Parathyroid adenoma (tissue), 2 donors: ENCODE results near the gene PYY.

Source experiments
- H2AFZ ChIP-seq: fragments of 300-600 bp; sonication (generic); one replicate; pipeline ENCODE4 v1.7.0; 2017; ENCODE audit warnings: antibody characterized with exemption, mild to moderate bottlenecking
- H3K27ac ChIP-seq: fragments of 300-600 bp; sonication (generic); one replicate; pipeline ENCODE4 v1.7.0; 2017
- H3K27me3 ChIP-seq: fragments of 300-600 bp; sonication (generic); one replicate; pipeline ENCODE4 v1.7.0; 2017; ENCODE audit warnings: low read length; ENCODE audit not compliant: control insufficient read depth, insufficient read depth
- H3K36me3 ChIP-seq: fragments of 300-600 bp; sonication (generic); one replicate; pipeline ENCODE4 v1.7.0; 2017; ENCODE audit warnings: low read length; ENCODE audit not compliant: control insufficient read depth, insufficient read depth
- H3K4me1 ChIP-seq: fragments of 300-600 bp; sonication (generic); one replicate; pipeline ENCODE4 v1.7.0; 2017; ENCODE audit warnings: control low read depth
- H3K4me2 ChIP-seq: fragments of 300-600 bp; sonication (generic); one replicate; pipeline ENCODE4 v1.7.0; 2017; ENCODE audit warnings: low read length
- H3K4me3 ChIP-seq: fragments of 300-600 bp; sonication (generic); one replicate; pipeline ENCODE4 v1.7.0; 2017; ENCODE audit warnings: low read depth, low read length
- H3K79me2 ChIP-seq: fragments of 300-600 bp; sonication (generic); one replicate; pipeline ENCODE4 v1.7.0; 2017; ENCODE audit warnings: control low read depth
- H3K9ac ChIP-seq: fragments of 300-600 bp; sonication (generic); one replicate; pipeline ENCODE4 v1.7.0; 2017; ENCODE audit warnings: mild to moderate bottlenecking
- H3K9me3 ChIP-seq: fragments of 300-600 bp; sonication (generic); one replicate; pipeline ENCODE4 v1.7.0; 2017; ENCODE audit warnings: low read length; ENCODE audit not compliant: control insufficient read depth
- CTCF ChIP-seq: fragments of 300-600 bp; sonication (generic); IDR thresholded peaks from one replicate; pipeline ENCODE4 v1.7.0; 2017; ENCODE audit warnings: antibody characterized with exemption, mild to moderate bottlenecking
- donor health status: primary hyperparathyroidism.

The PYY gene

GRCh38 chr17:43982171-43982570 is 28.4 kb upstream of the PYY start:
- Histone ChIP-seq H3K9me3 (no peaks in the 10 kb centered on the region), H3K4me2 (no peak overlapping the region), H3K4me1 (peaks cover 41% of the 10 kb centered on the region), H3K27me3 (no peaks in the 10 kb centered on the region), H2AFZ (peak overlapping the region; percentile 45), H3K27ac (peak overlapping the region; percentile 87), H3K4me3 (no peak overlapping the region), H3K79me2 (no peaks in the 10 kb centered on the region), H3K36me3 (no peaks in the 10 kb centered on the region), H3K9ac (no peak overlapping the region)
- TF ChIP-seq CTCF: no peak

GRCh38 chr17:43979671-43980070 is 25.9 kb upstream of the PYY start:
- Histone ChIP-seq H3K36me3 (no peaks in the 10 kb centered on the region), H3K27ac (no peak overlapping the region), H3K9me3 (no peaks in the 10 kb centered on the region), H3K4me3 (no peak overlapping the region), H3K79me2 (no peaks in the 10 kb centered on the region), H2AFZ (no peak overlapping the region), H3K9ac (no peak overlapping the region), H3K27me3 (no peaks in the 10 kb centered on the region), H3K4me1 (peaks cover 29% of the 10 kb centered on the region), H3K4me2 (no peak overlapping the region)
- TF ChIP-seq CTCF: no peak

- H3K27ac ChIP-seq: no peak overlapping the region
- no peaks in the 10 kb centered on the region for H3K36me3 ChIP-seq
- H3K4me2 ChIP-seq: no peak overlapping the region
- H3K4me1 ChIP-seq: peaks cover 22% of the 10 kb centered on the region
- no peaks in the 10 kb centered on the region for H3K79me2 ChIP-seq
- no peak overlapping the region for H3K4me3 ChIP-seq
- no peak overlapping the region for H2AFZ ChIP-seq
- no peak overlapping the region for H3K9ac ChIP-seq
- no peaks in the 10 kb centered on the region for H3K27me3 ChIP-seq
- TF ChIP-seq CTCF: no peak
- H3K9me3 ChIP-seq: no peaks in the 10 kb centered on the region
Observed at GRCh38 chr17:43979011-43979410, 25.3 kb upstream of the PYY start.

- H3K4me2 ChIP-seq: no peak overlapping the region
- no peaks in the 10 kb centered on the region for H3K9me3 ChIP-seq
- H3K4me1 ChIP-seq: peaks cover 13% of the 10 kb centered on the region
- no peak for TF ChIP-seq CTCF
- no peak overlapping the region for H2AFZ ChIP-seq
- no peak overlapping the region for H3K4me3 ChIP-seq
- no peaks in the 10 kb centered on the region for H3K27me3 ChIP-seq
- no peaks in the 10 kb centered on the region for H3K36me3 ChIP-seq
- H3K27ac ChIP-seq: no peak overlapping the region
- H3K79me2 ChIP-seq: no peaks in the 10 kb centered on the region
- H3K9ac ChIP-seq: no peak overlapping the region
Observed at GRCh38 chr17:43978078-43978477, 24.3 kb upstream of the PYY start.

- H3K4me3 ChIP-seq: no peak overlapping the region
- no peaks in the 10 kb centered on the region for H3K36me3 ChIP-seq
- H3K9ac ChIP-seq: no peak overlapping the region
- no peak overlapping the region for H2AFZ ChIP-seq
- H3K27me3 ChIP-seq: no peaks in the 10 kb centered on the region
- no peak overlapping the region for H3K4me2 ChIP-seq
- peaks cover 5% of the 10 kb centered on the region for H3K4me1 ChIP-seq
- TF ChIP-seq CTCF: no peak
- H3K79me2 ChIP-seq: no peaks in the 10 kb centered on the region
- H3K27ac ChIP-seq: no peak overlapping the region
- H3K9me3 ChIP-seq: no peaks in the 10 kb centered on the region
Observed at GRCh38 chr17:43976963-43977837, 23.5 kb upstream of the PYY start.
